ENCODE measurements around the gene TF. TPM values are rescaled to one million over a fixed set of nuclear protein-coding genes. Genes with fewer than 3 reads are reported as not detected.

TF gene
- polyA plus RNA-seq, 3 donors from 2014 or later = not detected

DNA sequence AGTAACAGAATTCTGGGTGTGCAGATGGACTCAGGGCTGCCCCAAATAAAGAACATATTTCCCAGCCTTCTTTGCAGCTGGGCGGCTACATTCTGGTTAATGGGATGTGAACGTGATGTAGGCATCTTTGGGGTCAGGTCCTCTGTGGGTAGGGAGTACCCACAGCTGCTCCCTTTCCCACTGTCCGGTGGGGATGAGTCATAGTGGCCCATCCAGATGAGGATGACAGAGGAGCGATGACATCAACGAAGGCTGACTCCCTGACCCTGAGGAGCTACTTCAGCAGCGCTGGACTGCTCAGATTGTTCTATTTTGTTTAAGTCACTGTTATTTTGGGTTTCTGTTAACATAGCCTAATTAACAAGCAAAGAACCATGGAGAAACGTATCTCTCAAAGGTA, 97.4 kb downstream of the TF start:
- H3K36me3 Mint-ChIP-seq = no peaks in the 10 kb centered on the region
- no peaks in the 10 kb centered on the region for H3K4me1 Mint-ChIP-seq
- no peak overlapping the region for H3K27ac Mint-ChIP-seq
- H3K27me3 Mint-ChIP-seq (ENCODE audit: low read depth in 3 of 3) = peaks cover 0 to 7% (median 2%) of the 10 kb centered on the region in 3 donors
- no peaks in the 10 kb centered on the region for H3K9me3 Mint-ChIP-seq
- DNase-seq = no peak
- H3K4me3 Mint-ChIP-seq = no peak overlapping the region

DNA sequence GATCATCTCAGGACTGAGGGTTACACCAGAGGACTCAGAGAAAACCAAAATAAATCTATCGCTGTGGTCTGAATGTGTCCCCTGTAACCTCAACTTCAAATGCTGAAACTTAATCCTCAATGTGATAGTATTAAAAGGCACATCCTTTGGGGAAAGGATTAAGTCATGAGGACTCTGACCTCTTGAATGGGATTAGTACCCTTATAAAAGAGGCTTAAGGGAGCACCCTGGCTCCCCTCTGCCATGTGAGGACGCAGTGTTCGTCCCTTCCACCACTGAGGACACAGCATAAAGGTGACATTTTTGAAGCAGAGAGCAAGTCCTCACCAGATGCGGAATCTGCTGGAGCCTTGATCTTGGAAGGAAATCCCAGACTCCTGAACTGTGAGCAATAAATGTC, 98.9 kb downstream of the TF start:
- DNase-seq = no peak
- H3K9me3 Mint-ChIP-seq = no peaks in the 10 kb centered on the region
- no peaks in the 10 kb centered on the region for H3K36me3 Mint-ChIP-seq
- H3K4me1 Mint-ChIP-seq = no peaks in the 10 kb centered on the region
- peaks cover 0 to 7% (median 0%) of the 10 kb centered on the region in 3 donors for H3K27me3 Mint-ChIP-seq (ENCODE audit: low read depth in 3 of 3)
- H3K27ac Mint-ChIP-seq = no peak overlapping the region
- no peak overlapping the region for H3K4me3 Mint-ChIP-seq

Other genes with a start within 250 kb of the TF start
- 10 to 100 TPM; 29.4 to 44.4 (median 30.9) TPM for gene CDV3, start 172.7 kb upstream of the TF start, polyA plus RNA-seq
- 10 to 100 TPM in 2 of 3 donors, 1 to 10 TPM in 1; 5.2 to 16.3 (median 12.2) TPM for gene TOPBP1, start 84.5 kb upstream of the TF start, polyA plus RNA-seq
- 10 to 100 TPM; 28.8 to 51.0 (median 43.9) TPM for gene SRPRB, start 59.4 kb downstream of the TF start, polyA plus RNA-seq
- under 1 TPM in 2 of 3 donors, not detected in 1; 0.46 to 0.53 TPM for gene RAB6B, start 149.5 kb downstream of the TF start, polyA plus RNA-seq

Data from immature natural killer cell (primary cell).